Measurements from ENCODE around the gene SLC26A11.
"Not testable (repeated sequence)": the region's sequence is repeated elsewhere in the genome, so short reads cannot be mapped to it uniquely, and the experiment has no call there.

SLC26A11 gene

GRCh38 chr17:80296221-80296620, 76.0 kb downstream of the SLC26A11 start:
- Histone ChIP-seq H3K4me3 (replicated peaks; ENCODE audit: insufficient read depth, low read length) (no peak overlapping the region), H3K27ac (replicated peaks) (no peak overlapping the region), H3K27me3 (ENCODE audit: insufficient read depth, poor library complexity, severe bottlenecking) (no peaks in the 10 kb centered on the region)
- no peak for DNase-seq (ENCODE audit: low read depth in 1 of 2, low spot score in 1 of 2)
- TF ChIP-seq POLR2AphosphoS5 (IDR thresholded peaks at IDR 0.05; ENCODE audit: low read depth) (no peak), GABPA (IDR thresholded peaks at IDR 0.05; ENCODE audit: low read depth) (no peak), REST (IDR thresholded peaks at IDR 0.05; ENCODE audit: insufficient replicate concordance, low read depth) (no peak), SPI1 (IDR thresholded peaks at IDR 0.05; ENCODE audit: borderline replicate concordance, low read depth) (no peak), CTCF (IDR thresholded peaks at IDR 0.05; ENCODE audit: insufficient read depth, low read length) (no peak)

- TF ChIP-seq SPI1 (IDR thresholded peaks at IDR 0.05; ENCODE audit: borderline replicate concordance, low read depth) (no peak), CTCF (IDR thresholded peaks at IDR 0.05; ENCODE audit: insufficient read depth, low read length) (no peak), GABPA (IDR thresholded peaks at IDR 0.05; ENCODE audit: low read depth) (no peak), REST (IDR thresholded peaks at IDR 0.05; ENCODE audit: insufficient replicate concordance, low read depth) (no peak), POLR2AphosphoS5 (IDR thresholded peaks at IDR 0.05; ENCODE audit: low read depth) (no peak)
- Histone ChIP-seq H3K27me3 (ENCODE audit: insufficient read depth, poor library complexity, severe bottlenecking) (no peaks in the 10 kb centered on the region), H3K27ac (replicated peaks) (no peak overlapping the region), H3K4me3 (replicated peaks; ENCODE audit: insufficient read depth, low read length) (no peak overlapping the region)
- DNase-seq (ENCODE audit: low read depth in 1 of 2, low spot score in 1 of 2), result no peak
These were observed 77.9 kb downstream of the SLC26A11 start for GRCh38 chr17:80297996-80298560.

GRCh38 chr17:80299350-80300100, 79.3 kb downstream of the SLC26A11 start:
- H3K27me3 ChIP-seq (ENCODE audit: insufficient read depth, poor library complexity, severe bottlenecking); DNase-seq (ENCODE audit: low read depth in 1 of 2, low spot score in 1 of 2); H3K4me3 ChIP-seq (replicated peaks; ENCODE audit: insufficient read depth, low read length); H3K27ac ChIP-seq (replicated peaks): not testable (repeated sequence)

GRCh38 chr17:80300756-80301155, 80.5 kb downstream of the SLC26A11 start:
- H3K27ac ChIP-seq (replicated peaks); DNase-seq (ENCODE audit: low read depth in 1 of 2, low spot score in 1 of 2); H3K27me3 ChIP-seq (ENCODE audit: insufficient read depth, poor library complexity, severe bottlenecking); H3K4me3 ChIP-seq (replicated peaks; ENCODE audit: insufficient read depth, low read length): not testable (repeated sequence)
